Myocyte (in vitro differentiated cells): ENCODE results near the gene PRPH2. TPM values are rescaled to one million over a fixed set of nuclear protein-coding genes. Genes with fewer than 3 reads are reported as not detected.
"Not testable (repeated sequence)": the region's sequence is repeated elsewhere in the genome, so short reads cannot be mapped to it uniquely, and the experiment has no call there.

Source experiments
- DNase-seq: peaks from one replicate; pipeline ENCODE4 v3.0.0-alpha.2; 2012; ENCODE audit warnings: low read depth
- total RNA-seq: library from RNA; depleted of rRNA; stranded (reverse); fragments of >200 nt; gene quantifications from 2 replicates; pipeline ENCODE4 v1.2.3, GENCODE V29; 2014

The PRPH2 gene
- total RNA-seq, 1 donor from 2014 or later, result 1.8 TPM

DNA sequence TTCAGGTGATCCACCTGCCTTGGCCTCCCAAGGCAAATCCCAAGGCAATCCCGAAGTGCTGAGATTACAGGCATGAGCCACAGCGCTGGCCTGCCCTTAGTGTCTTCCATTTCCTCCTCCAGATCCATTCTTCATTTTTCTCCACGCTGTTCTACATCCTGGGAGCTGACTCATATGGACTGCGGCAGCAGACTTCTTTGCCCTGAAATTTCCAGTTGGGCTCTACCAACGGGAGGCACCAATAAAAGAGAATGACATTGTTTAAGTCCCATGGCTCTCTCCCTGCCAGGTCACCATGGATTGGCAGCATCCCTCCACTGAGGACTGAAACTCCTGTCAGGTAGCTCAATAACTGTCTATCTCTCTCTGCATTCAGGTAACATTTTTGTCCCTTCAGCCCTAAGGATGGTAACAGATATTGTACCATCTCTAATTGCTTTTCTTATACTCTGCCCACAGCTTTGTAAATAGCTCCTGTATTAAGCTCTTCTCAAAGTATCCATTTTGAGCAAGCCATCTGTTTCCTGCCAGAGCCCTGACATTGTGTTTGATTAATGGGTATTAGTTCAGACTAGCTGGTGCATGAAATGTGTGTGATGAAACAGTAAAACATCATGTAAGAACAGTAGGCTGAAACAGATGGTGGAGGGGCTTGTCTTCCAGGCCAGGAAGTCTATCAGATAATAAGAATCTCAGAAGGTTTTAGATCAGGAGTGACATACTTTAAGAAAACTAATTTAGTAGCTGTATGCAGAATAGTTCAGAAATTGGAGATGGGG is 19.9 kb upstream of the PRPH2 start:
- DNase-seq, result peak; percentile 53

DNA sequence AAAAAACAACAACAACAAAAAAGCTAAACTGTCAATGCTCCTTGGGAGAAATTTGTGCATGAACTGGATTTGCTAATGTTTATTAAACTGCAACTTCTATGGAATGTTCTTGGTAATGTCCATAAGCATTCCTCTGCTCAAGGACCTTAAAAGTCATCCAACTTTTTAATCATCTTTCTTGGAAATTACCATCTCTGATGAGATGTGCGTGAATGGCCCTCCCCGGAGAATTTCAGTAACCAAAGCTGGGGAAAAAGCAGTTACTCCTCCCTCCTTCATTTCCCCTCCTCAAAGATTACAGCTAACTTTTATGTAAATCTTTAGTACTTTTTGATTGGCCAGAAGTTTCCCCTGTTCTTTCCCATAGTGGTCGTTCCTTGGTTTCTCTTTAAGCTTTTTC is 18.3 kb upstream of the PRPH2 start:
- no peak for DNase-seq

DNA sequence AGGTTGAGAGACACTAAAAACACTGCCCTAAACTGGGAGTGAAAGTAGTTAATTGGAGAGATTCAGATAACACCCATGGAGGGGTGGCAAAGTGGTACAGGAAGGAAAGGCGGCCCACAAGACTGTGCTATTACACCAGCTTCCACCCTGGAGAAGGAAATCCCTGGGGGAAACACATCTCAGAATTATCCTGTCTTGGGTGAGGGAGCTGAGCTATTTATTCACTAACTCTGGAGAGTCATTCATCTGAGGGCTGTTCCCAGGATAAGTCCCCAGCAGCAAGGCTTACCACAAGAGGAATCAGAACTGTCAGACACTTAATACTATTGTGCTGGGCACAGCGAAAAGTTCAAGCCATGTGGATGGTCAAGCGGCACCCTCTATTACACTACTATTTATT is 13.6 kb upstream of the PRPH2 start:
- DNase-seq, result peak; percentile 59

DNA sequence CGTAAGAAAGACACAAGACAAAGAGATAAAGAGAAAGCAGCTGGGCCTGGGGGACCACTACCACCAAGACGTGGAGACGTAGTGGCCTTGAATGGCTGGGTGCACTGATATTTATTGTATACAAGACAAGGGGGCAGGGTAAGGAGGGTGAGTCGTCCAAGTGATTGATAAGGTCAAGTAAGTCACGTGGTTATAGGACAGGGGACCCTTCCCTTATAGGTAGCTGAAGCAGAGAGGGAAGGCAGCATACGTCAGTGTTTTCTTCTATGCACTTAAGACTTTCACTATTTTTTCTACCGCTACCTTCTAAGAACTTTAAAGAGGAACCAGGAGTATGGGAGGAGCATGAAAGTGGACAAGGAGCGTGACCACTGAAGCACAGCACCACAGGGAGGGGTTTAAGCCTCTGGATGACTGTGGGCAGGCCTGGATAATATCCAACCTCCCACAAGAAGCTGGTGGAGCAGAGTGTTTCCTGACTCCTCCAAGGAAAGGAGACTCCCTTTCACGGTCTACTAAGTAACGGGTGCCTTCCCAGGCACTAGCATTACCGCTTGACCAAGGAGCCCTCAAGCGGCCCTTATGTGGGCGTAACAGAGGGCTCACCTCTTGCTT is 11.6 kb upstream of the PRPH2 start:
- DNase-seq, result not testable (repeated sequence)

DNA sequence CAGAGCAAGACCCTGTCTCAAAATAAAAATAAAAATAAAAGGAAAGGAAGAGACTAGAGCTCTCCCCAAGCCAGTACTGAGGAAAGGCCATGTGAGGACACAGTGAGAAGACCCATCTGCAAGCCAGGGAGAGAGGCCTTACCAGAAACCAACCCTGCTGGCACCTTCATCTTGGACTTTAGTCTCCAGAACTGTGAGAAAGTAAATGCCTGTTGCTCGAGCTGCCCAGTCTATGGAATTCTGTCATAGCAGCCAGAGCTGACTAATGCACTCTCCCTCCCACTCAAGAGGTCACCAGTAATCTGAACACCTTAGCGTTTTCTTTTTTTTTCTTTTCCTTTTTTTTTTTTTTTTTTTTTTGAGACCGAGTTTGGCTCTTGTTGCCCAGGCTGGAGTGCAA is 7.3 kb upstream of the PRPH2 start:
- no peak for DNase-seq

DNA sequence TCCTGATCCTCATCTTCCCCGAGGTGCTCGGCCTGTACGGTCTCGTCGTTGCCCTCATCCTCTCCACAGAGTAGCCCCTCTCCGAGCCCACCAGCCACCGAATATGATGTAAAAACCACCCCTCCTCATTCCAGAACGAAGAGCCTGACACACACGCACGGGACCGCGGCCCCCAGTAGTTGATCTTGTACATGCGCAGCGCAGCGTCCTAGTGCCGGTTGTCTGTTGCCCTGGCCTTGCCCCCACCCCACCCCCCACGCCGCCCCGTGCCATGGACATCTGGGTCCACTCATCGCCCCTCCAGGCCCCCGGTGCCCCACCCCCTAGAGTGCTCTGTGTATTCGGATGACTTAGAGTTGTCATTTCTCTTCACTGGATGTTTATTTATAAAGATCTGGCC is 5.2 kb upstream of the PRPH2 start:
- DNase-seq, result no peak

DNA sequence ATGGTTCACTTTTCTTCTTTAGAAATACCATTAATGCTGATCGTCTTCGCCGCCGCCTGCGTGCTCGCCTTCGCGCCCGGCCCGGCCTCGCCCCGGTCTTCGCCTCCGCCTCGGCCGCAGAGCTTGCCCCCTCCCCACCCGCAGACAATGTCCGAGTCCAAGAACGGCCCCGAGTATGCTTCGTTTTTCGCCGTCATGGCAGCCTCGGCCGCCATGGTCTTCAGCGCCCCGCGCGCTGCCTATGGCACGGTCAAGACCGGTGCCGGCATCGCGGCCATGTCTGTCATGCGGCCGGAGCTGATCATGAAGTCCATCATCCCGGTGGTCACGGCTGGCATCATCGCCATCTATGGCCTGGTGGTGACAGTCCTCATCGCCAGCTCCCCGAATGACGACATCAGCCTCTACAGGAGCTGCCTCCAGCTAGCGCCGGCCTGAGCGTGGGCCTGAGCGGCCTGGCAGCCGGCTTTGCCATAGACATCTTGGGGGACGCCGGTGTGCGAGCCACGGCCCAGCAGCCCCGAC is 4.8 kb upstream of the PRPH2 start:
- peak; percentile 31 for DNase-seq

DNA sequence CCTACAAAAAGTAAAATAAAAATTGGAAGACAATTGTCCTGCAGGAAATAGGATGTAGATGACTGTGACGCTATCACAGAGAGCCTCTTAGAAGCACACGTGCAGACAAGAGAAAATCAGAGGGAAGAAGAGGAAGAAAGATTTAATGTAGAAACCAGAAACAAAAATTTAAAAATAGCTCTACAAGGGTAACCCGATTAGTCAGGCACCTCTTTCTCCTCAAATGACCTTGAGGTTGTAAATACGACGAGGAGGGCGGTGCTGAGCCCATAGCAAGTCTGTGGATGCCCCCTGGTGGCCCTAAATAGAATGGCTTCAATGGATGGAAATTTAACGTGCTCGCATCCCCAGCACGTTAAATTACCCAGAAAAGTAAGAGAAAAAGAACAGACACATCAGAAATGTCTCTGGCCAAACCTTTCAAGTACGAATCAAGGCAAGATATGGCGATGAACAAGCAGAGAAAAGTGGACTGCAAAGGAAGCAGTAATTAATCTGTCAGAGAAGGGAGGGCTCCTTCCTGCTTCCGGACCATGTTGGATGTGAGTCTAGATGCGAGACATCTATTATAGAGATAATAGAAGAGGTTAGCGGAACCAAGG is 4.2 kb upstream of the PRPH2 start:
- peak; percentile 89 for DNase-seq

DNA sequence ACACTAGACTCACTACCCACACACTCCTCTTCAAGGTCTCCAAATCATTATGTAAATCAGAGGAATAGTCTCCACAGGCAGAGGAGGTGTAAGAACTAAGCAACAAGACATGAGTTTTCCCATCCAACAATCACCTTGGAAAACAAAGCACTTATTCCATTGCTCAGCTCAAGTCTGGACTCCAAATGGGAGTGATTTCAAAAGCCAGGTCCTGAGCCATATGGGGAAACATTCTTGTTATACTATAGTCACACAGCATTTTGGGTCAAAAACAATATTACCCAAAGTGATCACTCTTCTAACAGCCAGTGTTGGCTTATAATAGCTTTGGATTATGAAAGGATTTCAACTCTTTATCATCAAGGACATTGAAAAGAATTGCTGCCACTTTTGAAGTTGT is 3.6 kb upstream of the PRPH2 start:
- no peak for DNase-seq

DNA sequence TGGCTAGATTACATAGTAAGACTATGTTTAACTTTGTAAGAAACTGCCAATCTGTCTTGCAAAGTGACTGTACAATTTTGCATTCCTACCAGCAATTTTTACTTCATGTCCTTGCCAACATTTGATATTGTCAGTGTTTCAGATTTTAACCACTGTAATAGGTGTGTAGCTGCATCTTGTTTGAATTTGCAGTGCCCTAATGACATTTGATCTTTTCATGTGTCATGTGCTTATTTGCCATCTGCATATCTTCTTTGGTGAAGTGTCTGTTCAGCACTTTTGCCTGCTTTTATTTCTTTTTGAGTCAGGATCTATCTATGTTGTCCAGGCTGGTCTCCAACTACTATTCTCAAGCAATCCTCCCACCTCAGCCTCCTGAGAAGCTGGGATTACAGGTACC is 2.4 kb upstream of the PRPH2 start:
- DNase-seq, result no peak

DNA sequence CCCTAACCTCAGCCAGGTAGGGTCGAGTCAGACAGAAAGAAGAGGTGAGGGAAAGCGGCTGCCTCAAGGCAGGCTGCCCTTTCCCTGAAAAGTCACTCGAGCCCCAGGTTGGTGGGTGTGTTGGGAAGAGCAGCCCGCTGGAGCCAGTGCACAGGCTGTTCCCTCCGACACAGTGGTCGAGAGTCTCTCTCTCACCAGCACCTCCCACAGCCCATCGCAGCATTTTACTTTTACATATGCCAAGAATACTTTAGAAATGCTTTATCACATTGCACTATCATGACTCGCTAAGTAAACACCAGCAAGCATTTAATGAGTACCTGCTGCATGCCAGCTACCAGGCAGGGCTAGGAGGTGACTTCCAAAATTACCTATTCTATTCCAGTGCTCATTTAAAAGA is 1.7 kb downstream of the PRPH2 start:
- DNase-seq, result no peak

DNA sequence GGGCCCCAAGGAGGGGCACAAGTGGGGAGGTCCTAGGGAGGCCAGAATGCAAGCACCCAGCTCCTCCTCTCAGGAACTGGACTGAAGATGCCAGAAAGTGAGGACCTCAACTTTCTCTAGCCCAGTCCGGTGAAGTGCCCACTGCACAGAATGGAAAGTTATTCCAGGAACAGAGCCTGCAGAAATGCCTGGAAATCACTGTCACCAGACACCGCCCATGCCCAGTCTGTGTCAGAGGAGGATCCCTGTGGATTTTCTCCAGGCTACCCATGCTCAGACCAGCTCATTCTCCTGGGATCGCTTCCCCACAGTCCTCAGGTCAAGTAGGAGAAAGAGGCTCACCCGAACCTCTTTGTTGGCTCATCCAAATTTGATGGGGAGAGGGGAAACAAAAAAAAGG is 6.5 kb downstream of the PRPH2 start:
- DNase-seq, result no peak

DNA sequence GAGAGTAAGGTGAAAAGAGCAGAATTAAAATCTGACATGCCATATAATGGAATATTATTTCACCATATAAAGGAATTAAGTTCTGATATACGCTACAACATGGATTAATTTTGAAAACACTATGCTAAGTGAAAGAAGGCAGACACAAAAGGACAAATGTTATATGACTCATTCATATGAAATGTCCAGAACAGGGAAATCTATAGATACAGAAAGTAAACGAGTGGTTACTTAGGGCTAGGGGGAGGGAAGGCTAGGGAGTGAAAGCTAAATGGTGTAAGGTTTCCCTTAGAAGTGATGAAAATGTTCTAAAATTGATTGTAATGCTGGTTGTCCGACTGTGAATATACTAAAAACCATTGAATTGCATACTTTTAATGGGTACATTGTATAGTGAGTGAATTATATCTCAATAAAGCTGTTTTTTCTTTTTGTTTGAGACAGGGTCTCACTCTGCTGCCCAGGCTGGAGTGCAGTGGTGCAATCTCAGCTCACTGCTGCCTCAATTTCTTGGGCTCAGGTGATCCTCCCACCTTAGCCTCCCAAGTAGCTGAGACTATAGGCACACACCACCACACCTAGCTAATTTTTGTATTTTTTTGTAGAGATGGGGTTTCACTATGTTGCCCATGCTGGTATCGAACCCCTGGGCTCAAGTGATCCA is 8.2 kb downstream of the PRPH2 start:
- no peak for DNase-seq

DNA sequence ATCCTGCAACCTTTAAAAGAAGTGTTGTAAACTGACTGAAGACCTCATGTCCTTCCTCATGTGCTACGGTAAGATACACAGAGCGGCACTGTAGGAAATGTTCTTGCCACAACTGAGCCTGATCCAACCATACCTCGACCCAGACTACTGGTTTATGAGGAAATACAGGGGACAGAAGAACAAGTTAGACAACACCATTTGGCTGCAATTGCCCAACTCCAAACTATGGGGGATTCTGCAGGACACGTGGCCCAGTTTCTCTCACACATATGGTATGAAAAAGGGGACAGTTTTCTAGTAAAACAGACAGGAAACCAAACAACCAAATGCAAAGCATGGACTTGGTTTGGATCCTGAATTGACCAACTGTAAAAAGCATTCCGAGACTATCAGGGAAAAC is 10.5 kb downstream of the PRPH2 start:
- DNase-seq, result no peak

DNA sequence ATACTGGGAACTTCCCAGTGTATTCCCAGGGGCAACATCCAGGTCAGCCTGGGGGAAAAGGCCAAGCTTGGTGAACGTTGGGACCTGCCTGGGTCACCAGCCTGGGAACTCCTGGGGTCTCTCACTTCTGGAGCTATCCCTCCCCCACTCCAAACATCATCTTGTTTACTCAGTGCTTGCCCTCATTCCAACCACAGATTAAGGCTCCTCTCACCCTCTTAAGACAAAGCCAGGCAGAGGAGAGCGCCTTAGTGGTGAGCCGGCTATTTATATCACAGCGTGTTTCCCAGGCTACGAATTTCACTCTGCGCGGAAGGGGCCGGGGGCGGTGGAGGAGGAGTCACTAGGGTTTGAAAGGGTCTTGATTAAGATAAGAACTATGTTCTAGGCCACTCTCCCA is 12.1 kb downstream of the PRPH2 start:
- peak; percentile 21 for DNase-seq

DNA sequence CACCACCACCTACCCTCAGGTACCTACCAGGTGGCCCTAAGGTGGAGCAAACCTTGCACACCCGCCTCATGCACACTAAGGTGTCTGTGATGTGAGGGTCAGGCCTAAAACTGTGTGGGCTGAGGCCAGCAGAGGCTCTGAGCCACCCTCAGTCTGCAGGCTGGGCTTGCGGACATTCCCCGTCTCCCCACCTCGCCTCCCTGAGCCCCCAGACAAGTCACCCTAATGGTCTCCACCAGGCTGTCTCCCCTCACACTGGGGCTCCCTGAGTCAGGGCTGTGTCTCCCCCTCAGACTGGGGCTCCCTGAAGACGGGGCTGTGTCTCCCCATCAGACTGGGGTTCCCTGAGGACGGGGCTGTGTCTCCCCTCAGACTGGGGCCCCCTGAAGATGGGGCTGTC is 12.5 kb downstream of the PRPH2 start:
- no peak for DNase-seq

DNA sequence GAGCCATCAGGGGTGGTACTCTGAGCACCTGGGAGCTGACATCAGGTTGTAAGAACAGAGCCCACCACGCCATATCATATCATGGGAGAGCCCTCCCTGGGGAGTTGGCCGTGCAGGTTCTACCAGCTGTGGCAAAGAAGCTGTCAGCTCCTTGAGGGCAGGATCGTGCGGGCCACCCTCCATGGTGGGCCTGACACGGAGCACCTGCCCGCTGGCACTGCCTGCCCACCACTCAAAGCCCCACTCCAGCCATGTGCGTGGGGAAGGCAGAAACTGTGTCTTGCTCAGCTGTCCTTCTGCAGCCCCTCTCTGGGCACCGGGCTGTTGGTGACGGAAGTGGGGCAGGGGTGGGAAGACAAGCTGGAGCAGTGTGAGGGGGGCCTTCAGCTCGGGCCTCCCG is 14.3 kb downstream of the PRPH2 start:
- DNase-seq, result no peak

DNA sequence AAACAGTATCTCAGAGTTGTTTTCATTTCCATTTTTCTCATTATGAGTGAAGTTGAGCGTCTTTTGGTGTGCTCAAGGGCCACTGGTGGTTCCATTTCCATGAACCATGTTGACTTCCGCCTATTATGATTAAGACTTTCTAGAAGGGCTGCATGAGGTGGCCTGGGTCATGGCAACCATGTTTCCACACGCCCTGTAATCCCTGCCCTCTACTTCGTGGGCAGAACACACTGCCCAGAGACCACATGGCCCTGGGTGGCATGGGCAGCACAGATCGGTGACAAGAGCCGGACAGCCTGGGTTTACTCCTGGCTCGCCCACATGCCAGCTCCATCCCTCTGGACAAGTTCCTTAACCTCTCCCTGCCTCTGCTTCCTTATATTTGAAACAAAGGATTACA is 14.8 kb downstream of the PRPH2 start:
- no peak for DNase-seq

DNA sequence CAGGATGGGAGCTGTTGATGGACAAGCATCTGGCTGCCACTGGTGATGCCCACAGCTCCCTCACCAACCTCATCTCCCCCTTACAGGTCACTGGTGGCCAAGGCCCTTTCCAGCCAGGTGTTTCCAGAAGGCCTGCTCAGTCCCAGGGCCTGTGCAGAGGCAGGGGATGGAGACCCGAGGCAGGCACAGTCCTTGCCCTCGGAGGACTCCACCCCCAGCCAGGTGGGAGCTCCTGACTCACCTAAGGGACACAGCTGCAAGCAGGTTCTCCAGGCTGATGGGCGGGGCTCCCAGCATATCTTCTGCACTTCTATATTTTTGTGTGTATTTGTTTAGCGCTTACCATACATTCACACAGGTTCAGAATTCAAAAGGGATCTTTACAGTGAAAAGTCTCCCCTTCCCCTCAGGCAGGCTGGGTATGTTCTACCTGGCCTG is 17.4 kb downstream of the PRPH2 start:
- no peak for DNase-seq

DNA sequence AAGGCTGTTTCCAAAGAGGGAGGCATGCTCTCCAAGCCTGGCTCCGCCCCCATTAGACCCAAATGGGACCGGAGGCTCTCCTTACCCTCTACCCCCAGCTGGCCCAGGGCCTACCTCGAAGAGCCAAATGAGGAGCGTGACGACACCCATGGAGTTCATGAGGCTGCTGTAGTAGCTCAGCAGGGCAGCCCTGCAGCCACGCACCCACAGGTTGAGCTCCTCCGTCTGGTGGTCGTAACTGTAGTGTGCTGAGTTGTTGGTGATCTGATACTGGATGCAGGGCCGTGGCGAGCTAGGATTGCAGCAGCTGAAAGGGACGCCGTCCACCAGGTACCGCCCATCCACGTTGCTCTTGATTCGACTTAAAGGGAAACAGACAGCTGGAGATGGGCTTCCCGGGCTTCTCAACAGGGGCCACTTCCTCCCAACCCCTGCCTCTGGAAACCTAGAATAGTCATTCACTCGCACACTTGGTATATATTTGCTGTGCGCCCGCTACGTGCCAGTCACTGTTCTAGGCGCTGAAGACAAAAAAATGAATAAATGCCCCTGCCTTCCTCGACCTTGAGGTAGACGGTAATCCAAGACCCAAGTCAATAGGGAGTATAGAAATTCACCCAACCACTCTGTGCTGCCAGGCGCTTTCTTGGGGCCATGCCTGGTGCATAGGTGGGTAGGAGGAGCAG is 18.0 kb downstream of the PRPH2 start:
- DNase-seq, result peak; percentile 84

DNA sequence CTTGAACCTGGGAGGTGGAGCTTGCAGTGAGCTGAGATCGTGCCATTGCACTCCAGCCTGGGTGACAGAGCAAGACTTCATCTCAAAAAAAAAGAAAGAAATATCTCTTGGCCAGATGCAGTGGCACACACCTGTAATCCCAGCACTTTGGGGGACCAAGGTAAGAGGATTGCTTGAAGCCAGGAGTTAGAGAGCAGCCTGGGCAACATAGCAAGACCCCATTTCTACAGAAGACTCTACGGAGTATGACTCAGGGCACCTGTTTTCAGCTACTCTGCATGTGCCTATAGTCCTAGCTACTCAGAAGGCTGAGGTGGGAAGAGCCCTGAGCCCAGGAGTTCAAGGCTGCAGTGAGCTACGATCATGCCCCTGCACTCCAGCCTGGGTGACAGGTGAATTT is 19.6 kb downstream of the PRPH2 start:
- not testable (repeated sequence) for DNase-seq
